GM23338 (cell line): ENCODE results near the gene GSAP. TPM values are rescaled to one million over a fixed set of nuclear protein-coding genes. Genes with fewer than 3 reads are reported as not detected.

Experiments used
- CREB1 ChIP-seq: fragments of 250-450 bp; sonication (Bioruptor Pico); IDR thresholded peaks from 2 replicates; pipeline ENCODE4 v1.5.0; 2020; ENCODE audit warnings: low read depth, mild to moderate bottlenecking, moderate library complexity
- CTCF ChIP-seq, 2 experiments: fragments of 200-600 bp in 1 of 2; sonication (generic) in 1 of 2; conservative IDR thresholded peaks; 2 replicates each; pipeline versions ENCODE4 v1.5.1 to v1.6.1; 2016 to 2017; ENCODE audit warnings: antibody characterized with exemption in 2 of 2, low read depth in 2 of 2, mild to moderate bottlenecking in 2 of 2, moderate library complexity in 1 of 2
- EZH2 ChIP-seq: fragments of 200-600 bp; sonication (generic); IDR thresholded peaks from one replicate; pipeline ENCODE4 v1.8.0; 2017; ENCODE audit warnings: antibody characterized with exemption, mild to moderate bottlenecking, low read depth; ENCODE audit not compliant: unreplicated experiment
- JUNB ChIP-seq: IDR thresholded peaks from one replicate; pipeline ENCODE4 v1.6.1; 2016; ENCODE audit warnings: antibody characterized with exemption; ENCODE audit not compliant: unreplicated experiment
- REST ChIP-seq: IDR thresholded peaks from one replicate; pipeline ENCODE4 v1.6.1; 2018; ENCODE audit warnings: antibody characterized with exemption; ENCODE audit not compliant: unreplicated experiment
- STAT1 ChIP-seq: IDR thresholded peaks from one replicate; pipeline ENCODE4 v1.6.1; 2016; ENCODE audit warnings: antibody characterized with exemption; ENCODE audit not compliant: unreplicated experiment
- ZNF114 ChIP-seq: fragments of 250-450 bp; sonication (Bioruptor Pico); IDR thresholded peaks from 2 replicates; pipeline ENCODE4 v1.5.0; 2020; ENCODE audit warnings: mild to moderate bottlenecking, moderate library complexity
- ZNF331 ChIP-seq: fragments of 250-450 bp; sonication (Bioruptor Pico); IDR thresholded peaks from 2 replicates; pipeline ENCODE4 v1.5.0; 2020; ENCODE audit warnings: low read depth, mild to moderate bottlenecking, moderate library complexity
- ZNF462 ChIP-seq: fragments of 250-450 bp; sonication (Bioruptor Pico); IDR thresholded peaks from 2 replicates; pipeline ENCODE4 v1.5.0; 2020; ENCODE audit warnings: mild to moderate bottlenecking, moderate library complexity
- polyA plus RNA-seq: library from polyadenylated mRNA; unstranded; fragments of >200 nt; fragmentation: Nextera tagmentation; extraction: Ambion mirVana; gene quantifications from 2 replicates; pipeline ENCODE4 v1.2.1, GENCODE V29; 2016
- total RNA-seq: library from RNA; depleted of rRNA; stranded (reverse); fragments of >200 nt; shearing (Covaris generic); gene quantifications from 2 replicates; pipeline ENCODE4 v1.2.3, GENCODE V29; 2014

Gene GSAP
- total and polyA plus RNA-seq, 2 experiments from 2014 or later: 0.63 to 1.1 TPM

GRCh38 chr7:77359599-77359998 lies 56.5 kb downstream of the GSAP start (continued):
- TF ChIP-seq ZNF462 (no peak), REST (no peak), CREB1 (CRISPR knock-in tag) (no peak), STAT1 (no peak), JUNB (no peak), EZH2 (no peak), CTCF (conservative IDR thresholded peaks at IDR 0.05; ENCODE audit: low read depth in 2 of 2) (no peak), ZNF114 (CRISPR knock-in tag) (no peak), ZNF331 (CRISPR knock-in tag) (no peak)
